HepG2 (cell line): ENCODE measurements around the gene RIMKLB. TPM values are rescaled to one million over a fixed set of nuclear protein-coding genes. Genes with fewer than 3 reads are reported as not detected.
"Not testable (repeated sequence)": the region's sequence is repeated elsewhere in the genome, so short reads cannot be mapped to it uniquely, and the experiment has no call there.

Source experiments
- ATAC-seq: fragments of 200-7000 bp; cut with Tn5 transposase; 3 replicates; pipeline ENCODE4 v1.9.1; 2020; ENCODE audit warnings: mild to moderate bottlenecking, moderate library complexity
- BruUV-seq: library from RNA; stranded (reverse); fragments of 400-500 nt; replicated peaks from 2 replicates; lab custom pipeline; 2021; lab: Mats Ljungman, UMichigan
- CTCF ChIA-PET: fragments of 300-600 bp; formaldehyde crosslinking; extraction: SDS; loops from one replicate; lab custom pipeline; 2021; ENCODE audit warnings: low total read pairs, inconsistent platforms, low intra/inter-chr PET ratio; lab: Yijun Ruan, JAX
- POLR2A ChIA-PET: fragments of 350-600 bp; sonication (Branson Sonifier 250); formaldehyde crosslinking; loops from one replicate; lab custom pipeline; 2020; ENCODE audit warnings: antibody characterized with exemption, inconsistent platforms; lab: Yijun Ruan, JAX
- DNase-seq: peaks from one replicate; pipeline ENCODE4 v3.0.0-alpha.2; 2015; ENCODE audit warnings: low spot score
- FAIRE-seq: peaks from 3 replicates; lab custom pipeline; 2011; peaks lifted over from hg19 to GRCh38; lab: Jason Lieb, UNC
- H2AFZ ChIP-seq: one replicate; pipeline ENCODE4 v1.6.1; 2011; ENCODE audit warnings: low read length, inconsistent platforms
- H3K27ac ChIP-seq: fragments of 300-600 bp; 3 replicates; pipeline ENCODE4 v1.8.0; 2011; ENCODE audit warnings: mixed run types, mild to moderate bottlenecking, mixed read lengths, low read length, inconsistent platforms; ENCODE audit not compliant: insufficient read depth; ENCODE audit errors: extremely low read length
- H3K27me3 ChIP-seq, 2 experiments: fragments of 200-600 bp in 1 of 2; 2 replicates in 1 of 2; 3 replicates in 1 of 2; pipeline versions ENCODE4 v1.6.0 to v1.8.0; 2011; ENCODE audit warnings: low read length in 2 of 2, mild to moderate bottlenecking in 2 of 2, moderate library complexity in 2 of 2, inconsistent platforms in 1 of 2; ENCODE audit not compliant: insufficient read depth in 2 of 2, control insufficient read depth in 1 of 2
- H3K36me3 ChIP-seq, 2 experiments: fragments of 200-600 bp in 1 of 2; replicated peaks in 1 of 2; 2 replicates in 1 of 2; 3 replicates in 1 of 2; pipeline versions ENCODE4 v1.5.1 to v1.8.0; 2011; ENCODE audit warnings: low read length in 2 of 2, inconsistent platforms in 1 of 2; ENCODE audit not compliant: insufficient read depth in 2 of 2, control insufficient read depth in 1 of 2
- H3K4me1 ChIP-seq: 2 replicates; pipeline ENCODE4 v1.5.1; 2012; ENCODE audit warnings: low read length, inconsistent platforms; ENCODE audit not compliant: insufficient read depth
- H3K4me2 ChIP-seq: 2 replicates; pipeline ENCODE4 v1.6.0; 2011; ENCODE audit warnings: low read depth, low read length, inconsistent platforms
- H3K4me3 ChIP-seq, 3 experiments: fragments of 200-600 bp in 1 of 3; sonication (generic), shearing (Covaris generic) in 1 of 3; replicated peaks in 1 of 3; 2 replicates each; pipeline ENCODE4 v1.5.1; 2011 to 2016; ENCODE audit warnings: low read length in 3 of 3, inconsistent platforms in 2 of 3, low read depth in 2 of 3, mild to moderate bottlenecking in 2 of 3, control low read depth in 1 of 3, mixed read lengths in 1 of 3; ENCODE audit not compliant: insufficient read depth in 1 of 3
- H3K79me2 ChIP-seq: one replicate; pipeline ENCODE4 v1.6.1; 2011; ENCODE audit warnings: low read length, inconsistent platforms; ENCODE audit not compliant: insufficient read depth
- H3K9ac ChIP-seq: 2 replicates; pipeline ENCODE4 v1.6.0; 2011; ENCODE audit warnings: mild to moderate bottlenecking, low read depth, low read length, inconsistent platforms; ENCODE audit not compliant: insufficient read depth
- H3K9me3 ChIP-seq: 2 replicates; pipeline ENCODE4 v1.5.1; 2012; ENCODE audit warnings: mild to moderate bottlenecking, low read length
- H4K20me1 ChIP-seq: 2 replicates; pipeline ENCODE4 v1.6.0; 2011; ENCODE audit warnings: inconsistent platforms, mild to moderate bottlenecking, low read length, moderate library complexity; ENCODE audit not compliant: insufficient read depth
- ARNT ChIP-seq: fragments of 450-650 bp; IDR thresholded peaks from 2 replicates; pipeline ENCODE4 v1.6.1; 2017
- BRD4 ChIP-seq: sonication (generic); formaldehyde crosslinking; IDR thresholded peaks from 2 replicates; pipeline ENCODE4 v1.4.0; 2020; ENCODE audit warnings: missing genetic modification reagents
- HOMEZ ChIP-seq: IDR thresholded peaks from 2 replicates; pipeline ENCODE4 v1.6.1; 2016; ENCODE audit warnings: low read depth
- NR2C2 ChIP-seq: sonication (generic); formaldehyde crosslinking; IDR thresholded peaks from 2 replicates; pipeline ENCODE4 v1.4.0; 2020; ENCODE audit warnings: missing genetic modification reagents, mild to moderate bottlenecking, moderate library complexity, borderline replicate concordance
- PCBP2 ChIP-seq: fragments of 200-400 bp; formaldehyde crosslinking; optimal IDR thresholded peaks from 2 replicates; pipeline ENCODE3; 2018; ENCODE audit warnings: low read length, low read depth; ENCODE audit not compliant: poor library complexity, severe bottlenecking
- PLRG1 ChIP-seq: fragments of 450-650 bp; conservative IDR thresholded peaks from 2 replicates; pipeline ENCODE4 v1.6.1; 2016
- SPEN ChIP-seq: sonication (generic); formaldehyde crosslinking; IDR thresholded peaks from 2 replicates; pipeline ENCODE4 v1.5.1; 2020; ENCODE audit warnings: low read depth, mild to moderate bottlenecking, missing genetic modification reagents
- TCF7 ChIP-seq: sonication (generic); IDR thresholded peaks from 2 replicates; pipeline ENCODE4 v1.6.1; 2016; ENCODE audit warnings: antibody characterized with exemption, low read depth
- ZHX1 ChIP-seq: sonication (generic); formaldehyde crosslinking; IDR thresholded peaks from 2 replicates; pipeline ENCODE4 v1.8.1; 2022; ENCODE audit warnings: low read depth, mild to moderate bottlenecking, missing genetic modification reagents
- ZNF10 ChIP-seq: sonication (generic); formaldehyde crosslinking; IDR thresholded peaks from 2 replicates; pipeline ENCODE4 v1.4.0; 2020; ENCODE audit warnings: mild to moderate bottlenecking, low read depth, missing genetic modification reagents, borderline replicate concordance
- ZNF274 ChIP-seq: sonication (generic); formaldehyde crosslinking; IDR thresholded peaks from 2 replicates; pipeline ENCODE4 v1.5.1; 2020; ENCODE audit warnings: mild to moderate bottlenecking, missing genetic modification reagents
- ZNF317 ChIP-seq: sonication (generic); formaldehyde crosslinking; IDR thresholded peaks from 2 replicates; pipeline ENCODE4 v1.5.0; 2020; ENCODE audit warnings: mild to moderate bottlenecking, missing genetic modification reagents
- WGBS: methylation state at CpG from one replicate; pipeline ENCODE4 v1.1.6; 2017; ENCODE audit warnings: low lambda C conversion rate; 5-methylcytosine and 5-hydroxymethylcytosine counted together
- in situ Hi-C: cut with HindIII; loops from 2 replicates; pipeline ENCODE4 v1.10.0; 2017; ENCODE audit warnings: low pct_unique_long_range_greater_than_20kb; ENCODE audit not compliant: extremely low pct_ligation_motif_present
- intact Hi-C: fragments of 100-400 bp; cut with micrococcal nuclease; formaldehyde crosslinking; loops from one replicate; pipeline ENCODE4 v1.10.0; 2022; ENCODE audit not compliant: unreplicated experiment
- polyA plus RNA-seq, 8 experiments: library from polyadenylated mRNA; depleted of rRNA in 3 of 8; stranded (reverse) in 7 of 8; unstranded in 1 of 8; fragments of >200 nt; fragmentation: Illumina TruSeq in 4 of 8; extraction: Trizol in 4 of 8; gene quantifications; 2 replicates each; pipeline versions ENCODE4 v1.2.1 to v1.2.3, GENCODE V29; 2011 to 2016; ENCODE audit warnings: low read depth in 4 of 8, missing spikeins in 1 of 8, mixed read lengths in 1 of 8; ENCODE audit not compliant: insufficient read depth in 1 of 8
- total RNA-seq, 5 experiments: library from RNA; depleted of rRNA; stranded (reverse); fragments of >200 nt; fragmentation: Illumina TruSeq; extraction: Trizol; gene quantifications; 2 replicates each; pipeline ENCODE4 v1.2.3, GENCODE V29; 2016; ENCODE audit warnings: low read depth in 1 of 5
- TF ChIP-seq, protein P1 (sequence below): sonication (generic); formaldehyde crosslinking; IDR thresholded peaks from 2 replicates; pipeline ENCODE4 v1.5.0; 2020; ENCODE audit warnings: missing genetic modification reagents, mild to moderate bottlenecking, borderline replicate concordance

RIMKLB gene
- total and polyA plus RNA-seq, 2 of the 13 experiments (the other 11 are each of a cell fraction or from before 2014, with no cell fraction given): 0.33 to 0.40 TPM

- POLR2A ChIA-PET: not testable (repeated sequence)
Observed at GRCh38 chr12:8820676-8821407, 123.1 kb downstream of the RIMKLB start.

GRCh38 chr12:8821591-8821990 lies 123.8 kb downstream of the RIMKLB start:
- no peaks in the 10 kb centered on the region for H3K36me3 ChIP-seq
- FAIRE-seq: no peak
- no peaks in the 10 kb centered on the region for H3K4me1 ChIP-seq
- H3K9me3 ChIP-seq: no peaks in the 10 kb centered on the region
- no peak overlapping the region for H3K9ac ChIP-seq
- no TSS peak for BruUV-seq
- ChIA-PET CTCF (no interaction called here), POLR2A (no interaction called here)
- DNase-seq: no peak
- no peak overlapping the region for H3K4me2 ChIP-seq
- TF ChIP-seq, protein P1, sequence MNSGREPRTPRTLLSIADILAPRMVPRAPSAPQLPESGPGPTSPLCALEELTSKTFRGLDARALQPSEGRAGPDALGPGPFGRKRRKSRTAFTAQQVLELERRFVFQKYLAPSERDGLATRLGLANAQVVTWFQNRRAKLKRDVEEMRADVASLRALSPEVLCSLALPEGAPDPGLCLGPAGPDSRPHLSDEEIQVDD (CRISPR knock-in tag): no peak
- TF ChIP-seq ZNF274 (no peak), NR2C2 (CRISPR knock-in tag) (no peak), PCBP2 (no peak), BRD4 (CRISPR knock-in tag) (no peak), ZNF10 (CRISPR knock-in tag) (no peak), ZNF317 (CRISPR knock-in tag) (no peak), HOMEZ (CRISPR knock-in tag) (no peak), ARNT (no peak), SPEN (CRISPR knock-in tag) (no peak), ZHX1 (CRISPR knock-in tag) (no peak), TCF7 (no peak), PLRG1 (no peak)
- H4K20me1 ChIP-seq: no peaks in the 10 kb centered on the region
- H3K79me2 ChIP-seq: no peaks in the 10 kb centered on the region
- H3K27me3 ChIP-seq: peaks cover 0 to 2% of the 10 kb centered on the region in 2 experiments; a peak in 3 of 5 replicates
- intact Hi-C loops: no loop called here
- H3K4me3 ChIP-seq: no peak overlapping the region
- no peak overlapping the region for H2AFZ ChIP-seq
- no peak overlapping the region for H3K27ac ChIP-seq
- in situ Hi-C loops: no loop called here
- ATAC-seq: no peak
- WGBS: 2% methylated on average over 3 of the region's 3 CpGs

More at GRCh38 chr12:8820676-8821407, 123.1 kb downstream of the RIMKLB start:
- BruUV-seq, H3K4me2 ChIP-seq, CTCF ChIA-PET, H3K79me2 ChIP-seq, H3K9ac ChIP-seq, in situ Hi-C loops, H4K20me1 ChIP-seq, intact Hi-C loops, FAIRE-seq, H3K36me3 ChIP-seq, H3K27me3 ChIP-seq, H3K4me3 ChIP-seq, ATAC-seq, H3K9me3 ChIP-seq, H3K4me1 ChIP-seq, H2AFZ ChIP-seq, H3K27ac ChIP-seq, DNase-seq: not testable (repeated sequence)
- 35% methylated on average over 7 of the region's 8 CpGs for WGBS
